Retinal pigment epithelial cell (primary cell): ENCODE data around the gene FMN1.

Source experiments
- DNase-seq: peaks from one replicate; pipeline ENCODE4 v3.0.0-alpha.2; 2010; ENCODE audit warnings: low read depth
- H3K4me3 ChIP-seq: 2 replicates; pipeline ENCODE4 v1.5.1; 2011; ENCODE audit warnings: mild to moderate bottlenecking, low read length, control low read depth, moderate library complexity
- CTCF ChIP-seq: conservative IDR thresholded peaks from 2 replicates; pipeline ENCODE4 v1.5.1; 2011; ENCODE audit warnings: low read depth, low read length, control low read depth, inconsistent platforms

Gene FMN1

DNA sequence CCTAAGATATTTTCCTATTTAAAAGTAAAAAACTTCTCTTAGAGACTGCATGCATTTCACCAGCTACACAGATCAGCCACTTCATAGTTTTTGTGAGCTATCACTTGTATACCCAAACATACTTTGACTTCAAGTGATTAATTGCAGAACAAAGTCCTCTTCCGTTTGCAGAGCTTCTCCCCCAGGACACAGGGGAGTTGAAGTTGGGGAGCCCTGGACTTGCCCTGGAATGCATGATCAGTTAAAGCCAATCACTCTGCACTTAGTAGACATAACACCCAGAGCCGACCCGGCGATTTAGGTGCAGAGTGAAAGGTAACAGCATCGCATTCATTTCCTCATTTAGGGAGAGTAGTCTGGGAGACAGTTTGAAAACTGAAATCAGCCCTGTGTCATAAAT is 406.6 kb downstream of the FMN1 start:
- no peak overlapping the region for H3K4me3 ChIP-seq
- no peak for DNase-seq
- no peak for TF ChIP-seq CTCF

DNA sequence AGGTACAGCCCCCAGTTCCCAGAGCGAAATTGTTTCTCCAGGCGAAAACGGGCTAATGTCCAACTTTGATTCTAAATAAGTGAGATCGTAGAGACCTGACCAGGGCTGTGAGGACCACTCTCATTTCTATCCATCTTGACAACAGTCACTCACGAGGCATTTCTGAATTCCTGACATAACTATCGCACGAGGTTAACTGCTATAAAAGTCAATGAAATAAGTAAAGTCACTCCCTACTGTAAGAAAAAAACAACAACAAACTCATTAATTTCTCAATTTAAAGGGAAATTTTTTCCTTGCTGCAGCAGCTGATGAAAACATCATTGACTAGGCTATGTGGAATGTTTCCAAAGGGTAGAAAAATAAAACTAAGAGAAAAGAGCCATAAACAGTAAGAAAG is 407.6 kb downstream of the FMN1 start:
- no peak for DNase-seq
- TF ChIP-seq CTCF = no peak
- H3K4me3 ChIP-seq = no peak overlapping the region

GRCh38 chr15:32784581-32784980 is 409.9 kb downstream of the FMN1 start:
- no peak overlapping the region for H3K4me3 ChIP-seq
- DNase-seq = no peak
- TF ChIP-seq CTCF = no peak

GRCh38 chr15:32781781-32782180 is 412.7 kb downstream of the FMN1 start:
- TF ChIP-seq CTCF = no peak
- DNase-seq = no peak
- no peak overlapping the region for H3K4me3 ChIP-seq

DNA sequence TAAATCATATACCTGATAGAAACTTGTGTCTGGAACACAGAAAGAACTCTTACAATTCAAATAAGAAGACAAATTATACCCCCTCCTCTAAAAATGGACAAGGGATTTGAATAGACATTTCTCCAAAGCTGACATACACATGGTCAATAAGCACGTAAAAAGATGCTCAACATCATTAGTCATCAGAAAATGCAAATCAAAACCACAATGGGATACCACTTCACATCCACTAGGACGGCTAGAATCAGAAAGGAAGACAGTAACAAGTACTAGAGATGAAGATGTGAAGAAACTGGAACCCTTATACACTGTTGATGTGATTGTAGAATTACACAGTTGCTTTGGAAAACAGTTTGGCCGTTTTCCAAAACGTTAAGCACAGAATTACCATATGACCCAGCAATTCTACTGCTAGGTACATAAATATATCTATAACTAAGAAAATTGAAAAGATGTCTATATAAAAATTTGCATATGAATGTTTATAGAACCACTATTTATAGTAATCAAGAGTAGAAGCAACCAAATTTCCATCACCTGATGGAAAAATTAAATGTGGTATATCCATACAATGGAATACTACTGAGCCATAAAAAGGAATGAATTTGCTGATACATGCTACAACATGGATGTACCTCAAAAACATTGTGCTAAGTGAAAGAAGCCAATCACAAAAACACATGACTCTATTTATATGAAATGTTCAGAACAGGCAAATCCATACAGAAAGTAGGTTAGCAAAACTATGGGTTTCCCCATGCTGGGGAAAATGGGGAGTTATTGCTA is 415.9 kb downstream of the FMN1 start:
- H3K4me3 ChIP-seq = no peak overlapping the region
- no peak for DNase-seq
- no peak for TF ChIP-seq CTCF

DNA sequence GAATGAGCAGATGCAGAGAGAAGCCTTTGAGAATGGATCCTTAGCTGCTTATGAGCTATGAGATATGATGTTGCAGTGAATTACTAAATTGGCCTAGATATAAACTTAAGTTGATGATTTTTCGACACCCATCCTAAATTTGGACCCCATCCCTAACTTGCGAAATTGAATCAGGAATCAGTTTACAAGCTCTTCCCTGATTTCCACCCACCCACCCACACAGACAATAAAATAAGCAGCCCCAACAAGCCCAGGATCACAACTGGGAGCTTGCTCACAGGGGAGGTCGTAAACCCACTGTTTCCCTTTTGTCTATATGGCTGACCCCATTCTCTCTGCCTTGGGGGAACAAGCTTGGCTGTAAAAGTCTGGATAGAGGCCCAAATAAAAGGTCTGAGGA is 419.4 kb downstream of the FMN1 start:
- H3K4me3 ChIP-seq = no peak overlapping the region
- TF ChIP-seq CTCF = no peak
- no peak for DNase-seq

DNA sequence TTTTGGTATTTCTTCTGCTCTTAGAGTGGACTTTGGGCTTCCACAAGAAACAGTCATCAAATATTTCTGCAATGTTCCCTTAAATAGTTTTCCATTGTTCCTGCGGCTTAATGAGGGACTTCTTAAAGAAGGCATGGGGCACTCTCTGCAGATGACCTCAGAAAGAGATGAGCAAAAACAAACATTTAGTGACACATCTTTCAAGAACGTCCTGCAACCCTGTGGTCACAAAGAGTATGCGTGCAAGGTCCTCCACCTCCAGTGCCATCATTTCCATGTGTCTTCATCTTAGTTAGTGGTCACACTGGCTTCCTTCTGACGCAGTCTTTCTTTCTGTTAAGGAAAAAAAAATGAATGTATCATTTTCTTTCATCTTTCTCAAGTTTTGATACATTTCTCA is 420.5 kb downstream of the FMN1 start:
- no peak for DNase-seq
- H3K4me3 ChIP-seq = no peak overlapping the region
- no peak for TF ChIP-seq CTCF
